Ascending aorta (tissue), 2 donors: ENCODE results near the gene TTLL7. TPM values are rescaled to one million over a fixed set of nuclear protein-coding genes. Genes with fewer than 3 reads are reported as not detected.

Source experiments
- DNase-seq, 2 donors: peaks; one replicate each; pipeline ENCODE4 v3.0.0-alpha.2; 2019; ENCODE audit warnings: low spot score in 2 of 2
- H3K27ac ChIP-seq, 2 donors: fragments of 200-600 bp; sonication (generic); one replicate each; pipeline ENCODE4 v1.5.1; 2016 to 2017; ENCODE audit warnings: mild to moderate bottlenecking in 1 of 2
- H3K27me3 ChIP-seq: fragments of 200-600 bp; sonication (generic); one replicate; pipeline ENCODE4 v1.5.1; 2017
- H3K36me3 ChIP-seq, 2 donors: fragments of 200-600 bp; sonication (generic); one replicate each; pipeline ENCODE4 v1.5.1; 2016
- H3K4me1 ChIP-seq, 2 donors: fragments of 200-600 bp; sonication (generic); one replicate each; pipeline ENCODE4 v1.5.1; 2016 to 2017; ENCODE audit warnings: mild to moderate bottlenecking in 1 of 2
- H3K4me3 ChIP-seq, 2 donors: fragments of 200-600 bp; sonication (generic); one replicate each; pipeline ENCODE4 v1.5.1; 2016 to 2017; ENCODE audit warnings: mild to moderate bottlenecking in 1 of 2
- H3K9me3 ChIP-seq, 2 donors: fragments of 200-600 bp; sonication (generic); one replicate each; pipeline ENCODE4 v1.5.1; 2016
- CTCF ChIP-seq, 3 experiments: fragments of 200-600 bp in 2 of 3; fragments of 450-650 bp in 1 of 3; sonication (generic) in 2 of 3; IDR thresholded peaks; one replicate each; pipeline ENCODE4 v1.5.1; 2016 to 2019; ENCODE audit warnings: antibody characterized with exemption in 3 of 3, mild to moderate bottlenecking in 1 of 3, moderate library complexity in 1 of 3
- intact Hi-C: fragments of 100-400 bp; cut with DNase I; formaldehyde crosslinking; loops from one replicate; pipeline ENCODE4 v1.15.1; 2023
- total RNA-seq: library from RNA; depleted of rRNA; stranded (reverse); fragments of >200 nt; gene quantifications from one replicate; pipeline ENCODE4 v1.1.0, GENCODE V29; 2016

Gene TTLL7
- total RNA-seq, 1 donor from 2014 or later = 20.5 TPM

- Histone ChIP-seq H3K36me3 (no peaks in the 10 kb centered on the region), H3K4me3 (no peak overlapping the region), H3K9me3 (no peaks in the 10 kb centered on the region), H3K4me1 (no peaks in the 10 kb centered on the region), H3K27ac (no peak overlapping the region), H3K27me3 (no peaks in the 10 kb centered on the region)
- no peak for DNase-seq
- no peak for TF ChIP-seq CTCF (IDR thresholded peaks at IDR 0.05)
- intact Hi-C loops = no loop called here
These were observed 13.1 kb upstream of the TTLL7 start for GRCh38 chr1:84012018-84012417.

GRCh38 chr1:84010136-84010535, 11.2 kb upstream of the TTLL7 start:
- H3K9me3 ChIP-seq = no peaks in the 10 kb centered on the region
- no peak overlapping the region for H3K4me3 ChIP-seq
- no peaks in the 10 kb centered on the region for H3K36me3 ChIP-seq
- no peak for TF ChIP-seq CTCF (IDR thresholded peaks at IDR 0.05)
- H3K27me3 ChIP-seq = no peaks in the 10 kb centered on the region
- H3K27ac ChIP-seq = no peak overlapping the region
- H3K4me1 ChIP-seq = no peaks in the 10 kb centered on the region
- intact Hi-C loops = no loop called here
- DNase-seq = no peak

GRCh38 chr1:84008631-84009030, 9.7 kb upstream of the TTLL7 start:
- DNase-seq = no peak
- intact Hi-C loops = no loop called here
- no peak overlapping the region for H3K4me3 ChIP-seq
- H3K36me3 ChIP-seq = no peaks in the 10 kb centered on the region
- TF ChIP-seq CTCF (IDR thresholded peaks at IDR 0.05) = no peak
- no peak overlapping the region for H3K27ac ChIP-seq
- H3K4me1 ChIP-seq = peaks cover 0 to 4% of the 10 kb centered on the region in 2 donors
- H3K9me3 ChIP-seq = no peaks in the 10 kb centered on the region
- no peaks in the 10 kb centered on the region for H3K27me3 ChIP-seq

- H3K4me1 ChIP-seq = peaks cover 0 to 9% of the 10 kb centered on the region in 2 donors
- DNase-seq = no peak
- no peaks in the 10 kb centered on the region for H3K27me3 ChIP-seq
- intact Hi-C loops = no loop called here
- TF ChIP-seq CTCF (IDR thresholded peaks at IDR 0.05) = no peak
- H3K4me3 ChIP-seq = no peak overlapping the region
- H3K36me3 ChIP-seq = no peaks in the 10 kb centered on the region
- H3K27ac ChIP-seq = no peak overlapping the region
- H3K9me3 ChIP-seq = no peaks in the 10 kb centered on the region
These were observed 7.7 kb upstream of the TTLL7 start for GRCh38 chr1:84006591-84006990.

GRCh38 chr1:84001501-84001900, 2.6 kb upstream of the TTLL7 start:
- TF ChIP-seq CTCF (IDR thresholded peaks at IDR 0.05) = no peak
- H3K4me1 ChIP-seq = peaks cover 0 to 20% of the 10 kb centered on the region in 2 donors
- no peak for DNase-seq
- peak overlapping the region; percentile 97 for H3K27ac ChIP-seq
- no peaks in the 10 kb centered on the region for H3K36me3 ChIP-seq
- H3K9me3 ChIP-seq = no peaks in the 10 kb centered on the region
- intact Hi-C loops = loop anchor here (5.0 kb wide), 1 partner anchor 601 kb away; no protein-coding TSS in a partner anchor
- H3K4me3 ChIP-seq = peak overlapping the region in 1 of 2 donors; percentile 94
- H3K27me3 ChIP-seq = no peaks in the 10 kb centered on the region

- no peak for DNase-seq
- H3K9me3 ChIP-seq = no peaks in the 10 kb centered on the region
- H3K27me3 ChIP-seq = no peaks in the 10 kb centered on the region
- no peak for TF ChIP-seq CTCF (IDR thresholded peaks at IDR 0.05)
- H3K4me1 ChIP-seq = peaks cover 0 to 20% of the 10 kb centered on the region in 2 donors
- intact Hi-C loops = loop anchor here (5.0 kb wide), 1 partner anchor 601 kb away; no protein-coding TSS in a partner anchor
- H3K27ac ChIP-seq = peak overlapping the region; percentile 97
- H3K36me3 ChIP-seq = no peaks in the 10 kb centered on the region
- peak overlapping the region; percentile 4 to 94 for H3K4me3 ChIP-seq
These were observed 2.1 kb upstream of the TTLL7 start for GRCh38 chr1:84000954-84001495.
